Osteocyte (in vitro differentiated cells): ENCODE results near the gene SF1. TPM values are rescaled to one million over a fixed set of nuclear protein-coding genes. Genes with fewer than 3 reads are reported as not detected.

ENCODE experiments used
- DNase-seq: peaks from one replicate; pipeline ENCODE4 v3.0.0; 2021; ENCODE audit warnings: mixed read lengths; ENCODE audit not compliant: unreplicated experiment; ENCODE audit errors: extremely low spot score
- H3K27ac Mint-ChIP-seq: one replicate; pipeline ENCODE4 v1.8.0; 2021; ENCODE audit warnings: mild to moderate bottlenecking, mixed read lengths; ENCODE audit not compliant: unreplicated experiment
- H3K27me3 Mint-ChIP-seq: one replicate; pipeline ENCODE4 v1.8.0; 2021; ENCODE audit warnings: mixed read lengths; ENCODE audit not compliant: unreplicated experiment
- H3K36me3 Mint-ChIP-seq: one replicate; pipeline ENCODE4 v1.8.0; 2021; ENCODE audit warnings: mixed read lengths; ENCODE audit not compliant: unreplicated experiment
- H3K4me1 Mint-ChIP-seq: one replicate; pipeline ENCODE4 v1.8.0; 2021; ENCODE audit warnings: mixed read lengths; ENCODE audit not compliant: unreplicated experiment
- H3K4me3 Mint-ChIP-seq: one replicate; pipeline ENCODE4 v1.8.0; 2021; ENCODE audit warnings: mild to moderate bottlenecking, moderate library complexity, mixed read lengths; ENCODE audit not compliant: unreplicated experiment
- H3K9me3 Mint-ChIP-seq: one replicate; pipeline ENCODE4 v1.8.0; 2021; ENCODE audit warnings: mixed read lengths; ENCODE audit not compliant: unreplicated experiment
- CTCF ChIP-seq: fragments of 200-600 bp; sonication (generic); IDR thresholded peaks from 2 replicates; pipeline ENCODE4 v1.5.0; 2021; ENCODE audit warnings: antibody characterized with exemption, mild to moderate bottlenecking, moderate library complexity
- total RNA-seq: library from RNA; stranded (reverse); gene quantifications from 2 replicates; pipeline ENCODE4 v1.2.1, GENCODE V29; 2021

The SF1 gene
- total RNA-seq, 1 donor from 2014 or later: 290 TPM

GRCh38 chr11:64765851-64766665 is 12.3 kb downstream of the SF1 start:
- Mint-ChIP-seq H3K4me3 (no peak overlapping the region), H3K27me3 (no peaks in the 10 kb centered on the region), H3K4me1 (peaks cover 33% of the 10 kb centered on the region), H3K9me3 (no peaks in the 10 kb centered on the region), H3K27ac (no peak overlapping the region), H3K36me3 (peaks cover 61% of the 10 kb centered on the region)
- no peak for DNase-seq
- no peak for TF ChIP-seq CTCF

GRCh38 chr11:64765291-64765850 is 13.0 kb downstream of the SF1 start:
- peaks cover 40% of the 10 kb centered on the region for H3K4me1 Mint-ChIP-seq
- no peaks in the 10 kb centered on the region for H3K9me3 Mint-ChIP-seq
- DNase-seq: no peak
- no peak overlapping the region for H3K4me3 Mint-ChIP-seq
- no peaks in the 10 kb centered on the region for H3K27me3 Mint-ChIP-seq
- H3K27ac Mint-ChIP-seq: no peak overlapping the region
- peaks cover 57% of the 10 kb centered on the region for H3K36me3 Mint-ChIP-seq
- peak; percentile 29 for TF ChIP-seq CTCF

- no peak for TF ChIP-seq CTCF
- H3K4me3 Mint-ChIP-seq: no peak overlapping the region
- H3K4me1 Mint-ChIP-seq: peaks cover 46% of the 10 kb centered on the region
- no peak for DNase-seq
- peaks cover 56% of the 10 kb centered on the region for H3K36me3 Mint-ChIP-seq
- H3K27me3 Mint-ChIP-seq: no peaks in the 10 kb centered on the region
- peak overlapping the region; percentile 63 for H3K27ac Mint-ChIP-seq
- no peaks in the 10 kb centered on the region for H3K9me3 Mint-ChIP-seq
Observed at GRCh38 chr11:64764753-64765152, 13.6 kb downstream of the SF1 start.

- no peaks in the 10 kb centered on the region for H3K9me3 Mint-ChIP-seq
- no peak for DNase-seq
- H3K36me3 Mint-ChIP-seq: peaks cover 50% of the 10 kb centered on the region
- H3K4me3 Mint-ChIP-seq: no peak overlapping the region
- peak overlapping the region; percentile 63 for H3K27ac Mint-ChIP-seq
- no peaks in the 10 kb centered on the region for H3K27me3 Mint-ChIP-seq
- TF ChIP-seq CTCF: no peak
- peaks cover 52% of the 10 kb centered on the region for H3K4me1 Mint-ChIP-seq
Observed at GRCh38 chr11:64764040-64764611, 14.2 kb downstream of the SF1 start.

- Mint-ChIP-seq H3K4me1 (peaks cover 53% of the 10 kb centered on the region), H3K27me3 (no peaks in the 10 kb centered on the region), H3K27ac (peak overlapping the region; percentile 60), H3K4me3 (no peak overlapping the region), H3K9me3 (no peaks in the 10 kb centered on the region), H3K36me3 (peaks cover 44% of the 10 kb centered on the region)
- no peak for TF ChIP-seq CTCF
- no peak for DNase-seq
Observed at GRCh38 chr11:64763526-64764039, 14.8 kb downstream of the SF1 start.
